GM18511 (cell line): Measurements from ENCODE around the gene NFE2.
"Not testable (repeated sequence)": the region's sequence is repeated elsewhere in the genome, so short reads cannot be mapped to it uniquely, and the experiment has no call there.

Experiments
- ATAC-seq: cut with Tn5 transposase; IDR thresholded peaks from one replicate; pipeline ENCODE4 v1.9.1; 2021; ENCODE audit warnings: mild to moderate bottlenecking, moderate library complexity; ENCODE audit not compliant: unreplicated experiment

Gene NFE2

GRCh38 chr12:54284070-54284780, 16.6 kb downstream of the NFE2 start:
- not testable (repeated sequence) for ATAC-seq

GRCh38 chr12:54282949-54283593, 17.7 kb downstream of the NFE2 start:
- no peak for ATAC-seq

- ATAC-seq = not testable (repeated sequence)
Observed at GRCh38 chr12:54281694-54282093, 19.1 kb downstream of the NFE2 start.

- not testable (repeated sequence) for ATAC-seq
Observed at GRCh38 chr12:54281261-54281638, 19.6 kb downstream of the NFE2 start.

GRCh38 chr12:54280468-54281260, 20.2 kb downstream of the NFE2 start, which contains the start of gene HNRNPA1:
Gene HNRNPA1, plus strand, starts transcription at chr12:54280726. Its CDS starts 82 bp downstream, at chr12:54280808.
- peak; percentile 91 for ATAC-seq

- peak; percentile 74 for ATAC-seq
Observed at GRCh38 chr12:54279632-54280467, 21.0 kb downstream of the NFE2 start, which contains the start of gene CBX5. Gene CBX5, minus strand, starts transcription at chr12:54280122. Its CDS starts 22,472 bp downstream, at chr12:54257650.

- ATAC-seq = no peak
Observed at GRCh38 chr12:54279227-54279631, 21.6 kb downstream of the NFE2 start.

GRCh38 chr12:54277823-54278276, 23.0 kb downstream of the NFE2 start:
- ATAC-seq = no peak

GRCh38 chr12:54276368-54276767, 24.4 kb downstream of the NFE2 start:
- ATAC-seq = no peak

- no peak for ATAC-seq
Observed at GRCh38 chr12:54273981-54274380, 26.8 kb downstream of the NFE2 start.

GRCh38 chr12:54272214-54272613, 28.6 kb downstream of the NFE2 start:
- ATAC-seq = no peak

- no peak for ATAC-seq
Observed at GRCh38 chr12:54270345-54270744, 30.5 kb downstream of the NFE2 start.

GRCh38 chr12:54266852-54267251, 34.0 kb downstream of the NFE2 start:
- no peak for ATAC-seq

- no peak for ATAC-seq
Observed at GRCh38 chr12:54265364-54265812, 35.4 kb downstream of the NFE2 start.

- no peak for ATAC-seq
Observed at GRCh38 chr12:54262403-54262925, 38.4 kb downstream of the NFE2 start.

- no peak for ATAC-seq
Observed at GRCh38 chr12:54261815-54262402, 38.9 kb downstream of the NFE2 start.

GRCh38 chr12:54259194-54260011, 41.4 kb downstream of the NFE2 start:
- ATAC-seq = no peak

GRCh38 chr12:54258201-54258681, 42.6 kb downstream of the NFE2 start:
- no peak for ATAC-seq

GRCh38 chr12:54257332-54257731, 43.5 kb downstream of the NFE2 start:
- ATAC-seq = no peak
